ENCODE results near the gene AUNIP. TPM values are rescaled to one million over a fixed set of nuclear protein-coding genes. Genes with fewer than 3 reads are reported as not detected.
"Not testable (repeated sequence)": the region's sequence is repeated elsewhere in the genome, so short reads cannot be mapped to it uniquely, and the experiment has no call there.

Gene AUNIP
- total and polyA plus RNA-seq, 2 donors (not counting 3 experiments of a cell fraction or from before 2014, with no cell fraction given), result 1.8 to 4.5 TPM

- BruUV-seq (replicated peaks), result no TSS peak
- H3K36me3 ChIP-seq (ENCODE audit: control insufficient read depth in 2 of 2, extremely low read depth in 1 of 2, insufficient read depth in 2 of 2, low read length in 2 of 2), result no peaks in the 10 kb centered on the region
- DNase-seq (ENCODE audit: low read depth, low spot score), result no peak
- H4K20me1 ChIP-seq (replicated peaks; ENCODE audit: control insufficient read depth, extremely low read depth, insufficient read depth, low read length), result no peaks in the 10 kb centered on the region
- TF ChIP-seq GATA2 (IDR thresholded peaks at IDR 0.05; ENCODE audit: insufficient read depth, insufficient read length, low read depth, low read length) (no peak), CTCF (IDR thresholded peaks at IDR 0.05; ENCODE audit: extremely low read depth in 1 of 2, insufficient read depth in 1 of 2, low read depth in 1 of 2, low read length in 2 of 2) (no peak), MYC (IDR thresholded peaks at IDR 0.05; ENCODE audit: low read depth, low read length) (no peak), POLR2A (IDR thresholded peaks at IDR 0.05; ENCODE audit: low read depth, low read length) (no peak), POLR2AphosphoS5 (IDR thresholded peaks at IDR 0.05; ENCODE audit: insufficient read depth, low read depth, low read length) (no peak), EZH2 (IDR thresholded peaks at IDR 0.05; ENCODE audit: borderline replicate concordance, low read depth, low read length, severe bottlenecking) (no peak), JUN (IDR thresholded peaks at IDR 0.05; ENCODE audit: borderline replicate concordance, insufficient read depth, insufficient read length, low read depth) (no peak), FOS (IDR thresholded peaks at IDR 0.05; ENCODE audit: borderline replicate concordance, insufficient read depth, low read length) (no peak)
- H3K4me3 ChIP-seq (replicated peaks in 1 of 3; ENCODE audit: insufficient read depth in 1 of 3, low read depth in 1 of 3, low read length in 3 of 3), result no peak overlapping the region
- no peak overlapping the region for H3K27ac ChIP-seq (ENCODE audit: insufficient read depth, low read depth, low read length)
- H3K9me1 ChIP-seq (replicated peaks; ENCODE audit: control insufficient read depth, extremely low read depth, insufficient read depth, low read length), result no peaks in the 10 kb centered on the region
- no peak overlapping the region for H3K9ac ChIP-seq (replicated peaks; ENCODE audit: extremely low read depth, insufficient read depth, low read length)
- ChIA-PET POLR2A (interaction anchor here (0.6 kb wide), 2 partner anchors 11 to 23 kb away, joined by 3 to 4 read pairs; no protein-coding TSS in a partner anchor), CTCF (interaction anchor here (1.3 to 3.5 kb wide), 3 partner anchors 14 to 154 kb away, joined by 3 to 12 read pairs (median 4); partner anchors contain the start of genes PAFAH2 and PAQR7)
- H3K27me3 ChIP-seq (ENCODE audit: control insufficient read depth in 2 of 2, insufficient read depth in 2 of 2, low read length in 2 of 2), result no peaks in the 10 kb centered on the region
- intact Hi-C loops (cut with micrococcal nuclease) (no loop called here), dilution Hi-C loops (cut with MboI; ENCODE audit: extremely low pct_ligation_motif_present, low sequenced_read_pairs) (no loop called here)
- H3K4me1 ChIP-seq (ENCODE audit: control insufficient read depth, extremely low read depth, insufficient read depth, low read length), result peaks cover 1% of the 10 kb centered on the region
- H3K79me2 ChIP-seq (ENCODE audit: control insufficient read depth, insufficient read depth, low read length), result peaks cover 3% of the 10 kb centered on the region
- FAIRE-seq, result no peak
- H2AFZ ChIP-seq (ENCODE audit: low read depth, low read length), result no peak overlapping the region
- no peak overlapping the region for H3K4me2 ChIP-seq (ENCODE audit: insufficient read depth, low read length)
- no peaks in the 10 kb centered on the region for H3K9me3 ChIP-seq (replicated peaks; ENCODE audit: control insufficient read depth, insufficient read depth, low read length)
These were observed 15.8 kb downstream of the AUNIP start for GRCh38 chr1:25843483-25843882.

GRCh38 chr1:25839808-25840207 lies 19.4 kb downstream of the AUNIP start:
- H2AFZ ChIP-seq (ENCODE audit: low read depth, low read length); H3K36me3 ChIP-seq (ENCODE audit: control insufficient read depth in 2 of 2, extremely low read depth in 1 of 2, insufficient read depth in 2 of 2, low read length in 2 of 2); DNase-seq (ENCODE audit: low read depth, low spot score); H3K4me2 ChIP-seq (ENCODE audit: insufficient read depth, low read length); dilution Hi-C loops (cut with MboI; ENCODE audit: extremely low pct_ligation_motif_present, low sequenced_read_pairs); H3K27me3 ChIP-seq (ENCODE audit: control insufficient read depth in 2 of 2, insufficient read depth in 2 of 2, low read length in 2 of 2); H3K4me1 ChIP-seq (ENCODE audit: control insufficient read depth, extremely low read depth, insufficient read depth, low read length); POLR2A ChIA-PET; H3K9ac ChIP-seq (replicated peaks; ENCODE audit: extremely low read depth, insufficient read depth, low read length); BruUV-seq (replicated peaks); H3K4me3 ChIP-seq (replicated peaks in 1 of 3; ENCODE audit: insufficient read depth in 1 of 3, low read depth in 1 of 3, low read length in 3 of 3); H3K27ac ChIP-seq (ENCODE audit: insufficient read depth, low read depth, low read length); intact Hi-C loops (cut with micrococcal nuclease); H3K9me3 ChIP-seq (replicated peaks; ENCODE audit: control insufficient read depth, insufficient read depth, low read length); FAIRE-seq; H4K20me1 ChIP-seq (replicated peaks; ENCODE audit: control insufficient read depth, extremely low read depth, insufficient read depth, low read length); H3K79me2 ChIP-seq (ENCODE audit: control insufficient read depth, insufficient read depth, low read length); H3K9me1 ChIP-seq (replicated peaks; ENCODE audit: control insufficient read depth, extremely low read depth, insufficient read depth, low read length): not testable (repeated sequence)
- CTCF ChIA-PET, result interaction anchor here (0.7 to 3.5 kb wide), 4 partner anchors 9 to 158 kb away, joined by 3 to 12 read pairs (median 3); partner anchors contain the start of gene PAFAH2
